ENCODE data around the gene MRPL16.
"Not testable (repeated sequence)": the region's sequence is repeated elsewhere in the genome, so short reads cannot be mapped to it uniquely, and the experiment has no call there.

The MRPL16 gene

DNA sequence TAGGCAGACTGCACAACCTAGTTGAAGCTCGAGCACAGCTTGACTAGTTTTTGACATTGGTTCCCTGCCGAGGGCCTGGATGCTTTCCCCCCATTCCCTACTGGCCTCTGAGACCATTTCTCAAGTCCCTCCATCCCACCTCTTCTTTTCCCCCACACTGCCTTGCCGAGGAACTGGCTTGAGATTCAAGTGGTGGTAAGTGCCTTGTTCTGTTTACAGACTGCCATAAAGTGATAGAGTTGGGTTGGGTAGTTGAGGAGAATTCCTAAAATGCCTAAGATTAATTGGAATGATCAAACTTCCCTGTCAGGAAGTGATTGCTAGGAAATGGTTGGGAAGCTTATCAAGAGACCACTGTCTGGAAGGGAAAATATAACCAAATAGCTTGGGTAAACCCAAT, 16.2 kb downstream of the MRPL16 start:
- Mint-ChIP-seq H3K27ac (no peak overlapping the region), H3K4me1 (ENCODE audit: low read depth) (no peaks in the 10 kb centered on the region), H3K4me3 (no peak overlapping the region), H3K36me3 (ENCODE audit: low read depth) (peaks cover 27% of the 10 kb centered on the region), H3K27me3 (no peaks in the 10 kb centered on the region), H3K9me3 (no peaks in the 10 kb centered on the region)
- DNase-seq: no peak

DNA sequence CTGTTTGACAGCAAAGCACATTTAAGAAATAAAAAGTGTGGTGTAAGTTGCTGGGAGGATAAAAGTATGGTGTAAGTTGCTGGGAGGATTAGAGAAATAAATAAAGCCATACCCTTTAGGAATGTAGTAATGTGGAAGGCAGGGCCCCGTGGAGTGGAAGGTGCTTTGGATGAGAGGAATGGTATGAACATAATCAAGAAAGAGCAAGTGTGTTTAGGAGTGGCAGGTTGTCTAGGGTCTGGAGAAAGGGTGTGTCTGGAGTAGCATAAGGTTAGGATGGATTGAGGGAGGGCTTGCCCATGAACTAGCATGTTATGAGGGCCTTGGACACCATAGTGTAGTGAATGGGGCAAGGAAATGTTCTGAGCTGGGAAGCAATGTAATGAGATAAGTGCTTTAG, 18.1 kb downstream of the MRPL16 start:
- H3K27me3 Mint-ChIP-seq: no peaks in the 10 kb centered on the region
- no peak overlapping the region for H3K4me3 Mint-ChIP-seq
- DNase-seq: no peak
- H3K27ac Mint-ChIP-seq: no peak overlapping the region
- H3K36me3 Mint-ChIP-seq (ENCODE audit: low read depth): peaks cover 39% of the 10 kb centered on the region
- no peaks in the 10 kb centered on the region for H3K4me1 Mint-ChIP-seq (ENCODE audit: low read depth)
- no peaks in the 10 kb centered on the region for H3K9me3 Mint-ChIP-seq

DNA sequence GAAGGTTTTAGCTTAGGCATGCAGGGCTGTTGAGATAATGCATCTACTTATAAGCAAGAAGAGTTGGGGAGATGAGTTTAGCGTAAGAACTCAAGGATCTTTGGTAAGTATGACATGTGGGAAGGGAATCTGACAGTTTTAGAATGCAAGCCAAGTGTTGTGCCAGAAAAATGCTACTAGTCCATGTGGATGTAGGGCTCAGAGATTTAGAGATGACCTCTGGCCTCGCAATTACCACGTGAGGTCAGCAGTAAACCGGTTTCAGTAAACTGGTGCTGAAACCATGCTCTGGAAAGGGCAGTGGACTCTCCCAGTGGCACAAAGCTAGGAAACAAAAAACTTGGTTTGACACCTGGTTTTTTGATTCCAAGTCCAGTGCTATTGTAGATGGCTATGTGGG, 18.9 kb downstream of the MRPL16 start:
- DNase-seq: no peak
- no peaks in the 10 kb centered on the region for H3K9me3 Mint-ChIP-seq
- peaks cover 39% of the 10 kb centered on the region for H3K36me3 Mint-ChIP-seq (ENCODE audit: low read depth)
- no peak overlapping the region for H3K27ac Mint-ChIP-seq
- H3K4me3 Mint-ChIP-seq: no peak overlapping the region
- no peaks in the 10 kb centered on the region for H3K4me1 Mint-ChIP-seq (ENCODE audit: low read depth)
- H3K27me3 Mint-ChIP-seq: no peaks in the 10 kb centered on the region

DNA sequence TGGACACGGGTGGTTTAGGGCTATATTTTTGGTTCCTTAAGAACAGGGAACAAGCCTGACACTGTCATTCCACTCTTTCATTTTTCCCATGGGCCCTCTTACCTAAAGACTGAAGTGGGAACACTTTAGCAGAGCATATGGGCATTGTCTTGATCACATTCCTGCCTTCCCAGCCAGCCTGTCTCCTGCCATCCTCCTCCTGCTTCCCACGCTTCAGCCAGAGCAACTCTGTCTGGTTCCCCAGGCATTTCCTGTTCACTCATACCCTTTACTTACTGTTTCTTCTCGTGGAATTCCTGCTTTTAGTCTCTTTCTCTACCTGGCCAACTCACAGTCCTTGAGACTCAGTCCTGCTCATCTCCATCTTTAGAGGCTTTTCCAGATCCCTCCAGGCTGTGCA, 22.8 kb downstream of the MRPL16 start:
- H3K36me3 Mint-ChIP-seq (ENCODE audit: low read depth): peaks cover 22% of the 10 kb centered on the region
- no peak overlapping the region for H3K4me3 Mint-ChIP-seq
- no peaks in the 10 kb centered on the region for H3K9me3 Mint-ChIP-seq
- no peaks in the 10 kb centered on the region for H3K27me3 Mint-ChIP-seq
- H3K27ac Mint-ChIP-seq: no peak overlapping the region
- no peak for DNase-seq
- H3K4me1 Mint-ChIP-seq (ENCODE audit: low read depth): peaks cover 12% of the 10 kb centered on the region

DNA sequence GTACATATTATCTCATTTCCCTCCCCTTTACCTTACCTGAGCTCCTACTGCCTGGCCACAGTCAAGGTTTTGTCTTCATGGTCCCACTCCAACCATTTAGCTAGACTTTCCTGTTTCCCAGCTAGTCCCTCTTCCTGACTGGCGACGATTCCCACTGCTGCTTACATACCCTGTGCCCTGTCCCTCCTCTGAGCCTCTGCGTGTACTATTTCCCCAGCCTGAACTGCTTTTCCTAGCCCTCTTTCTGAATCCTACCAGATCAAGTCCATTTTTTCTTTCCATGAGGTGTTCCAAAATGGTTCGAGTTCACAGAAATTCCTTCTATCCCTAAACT, 23.4 kb downstream of the MRPL16 start:
- Mint-ChIP-seq H3K27me3 (no peaks in the 10 kb centered on the region), H3K27ac (no peak overlapping the region), H3K4me3 (no peak overlapping the region), H3K36me3 (ENCODE audit: low read depth) (peaks cover 17% of the 10 kb centered on the region), H3K9me3 (no peaks in the 10 kb centered on the region), H3K4me1 (ENCODE audit: low read depth) (peaks cover 12% of the 10 kb centered on the region)
- no peak for DNase-seq

DNA sequence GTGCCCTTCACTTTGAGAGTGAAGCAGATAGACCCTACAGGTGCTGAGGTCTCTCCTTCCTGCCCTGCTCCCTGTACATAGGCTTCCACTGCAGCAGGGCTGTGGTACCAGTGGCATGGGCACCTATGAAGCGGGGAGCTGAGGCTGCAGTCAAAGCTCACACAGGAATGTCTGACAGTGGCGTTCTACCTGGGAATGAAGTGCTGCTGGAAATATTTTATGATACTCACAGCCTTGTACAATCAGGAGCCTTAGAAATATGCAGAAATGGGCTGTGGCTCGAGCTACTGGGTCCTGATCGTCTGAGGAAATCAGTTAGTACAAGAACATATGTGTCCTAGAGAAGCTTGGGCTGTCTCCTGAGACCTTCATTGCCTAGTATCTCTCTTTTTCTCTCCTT, 24.8 kb downstream of the MRPL16 start:
- DNase-seq: no peak
- H3K4me1 Mint-ChIP-seq (ENCODE audit: low read depth): peaks cover 12% of the 10 kb centered on the region
- no peak overlapping the region for H3K4me3 Mint-ChIP-seq
- no peaks in the 10 kb centered on the region for H3K9me3 Mint-ChIP-seq
- H3K27ac Mint-ChIP-seq: no peak overlapping the region
- peaks cover 17% of the 10 kb centered on the region for H3K36me3 Mint-ChIP-seq (ENCODE audit: low read depth)
- H3K27me3 Mint-ChIP-seq: no peaks in the 10 kb centered on the region

DNA sequence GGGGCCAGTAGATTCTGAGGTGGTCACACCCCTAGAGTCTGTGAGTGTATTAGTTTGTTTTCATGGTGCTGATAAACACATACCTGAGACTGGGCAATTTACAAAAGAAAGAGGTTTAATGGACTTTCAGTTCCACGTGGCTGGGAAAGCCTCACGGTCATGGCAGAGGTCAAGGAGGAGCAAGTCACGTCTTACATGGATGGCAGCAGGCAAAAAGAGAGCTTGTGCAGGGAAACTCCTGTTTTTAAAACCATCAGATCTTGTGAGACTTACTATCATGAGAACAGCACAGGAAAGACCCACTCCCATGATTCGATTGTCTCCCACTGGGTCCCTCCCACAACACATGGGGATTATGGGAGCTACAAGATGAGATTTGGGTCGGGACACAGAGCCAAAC, 26.1 kb downstream of the MRPL16 start:
- not testable (repeated sequence) for H3K27ac Mint-ChIP-seq, DNase-seq, H3K4me3 Mint-ChIP-seq, H3K27me3 Mint-ChIP-seq, H3K9me3 Mint-ChIP-seq
- Mint-ChIP-seq H3K4me1 (ENCODE audit: low read depth) (peaks cover 12% of the 10 kb centered on the region), H3K36me3 (ENCODE audit: low read depth) (peaks cover 12% of the 10 kb centered on the region)

- Mint-ChIP-seq H3K4me1 (ENCODE audit: low read depth) (peaks cover 12% of the 10 kb centered on the region), H3K36me3 (ENCODE audit: low read depth) (peaks cover 5% of the 10 kb centered on the region), H3K9me3 (no peaks in the 10 kb centered on the region), H3K4me3 (no peak overlapping the region), H3K27me3 (no peaks in the 10 kb centered on the region), H3K27ac (no peak overlapping the region)
- DNase-seq: no peak
Measured at GRCh38 chr11:59783632-59784090, 26.9 kb downstream of the MRPL16 start.

GRCh38 chr11:59782080-59782479, 28.5 kb downstream of the MRPL16 start:
- Mint-ChIP-seq H3K36me3 (ENCODE audit: low read depth) (no peaks in the 10 kb centered on the region), H3K27me3 (no peaks in the 10 kb centered on the region), H3K4me1 (ENCODE audit: low read depth) (peaks cover 14% of the 10 kb centered on the region), H3K4me3 (no peak overlapping the region), H3K9me3 (no peaks in the 10 kb centered on the region), H3K27ac (no peak overlapping the region)
- no peak for DNase-seq

DNA sequence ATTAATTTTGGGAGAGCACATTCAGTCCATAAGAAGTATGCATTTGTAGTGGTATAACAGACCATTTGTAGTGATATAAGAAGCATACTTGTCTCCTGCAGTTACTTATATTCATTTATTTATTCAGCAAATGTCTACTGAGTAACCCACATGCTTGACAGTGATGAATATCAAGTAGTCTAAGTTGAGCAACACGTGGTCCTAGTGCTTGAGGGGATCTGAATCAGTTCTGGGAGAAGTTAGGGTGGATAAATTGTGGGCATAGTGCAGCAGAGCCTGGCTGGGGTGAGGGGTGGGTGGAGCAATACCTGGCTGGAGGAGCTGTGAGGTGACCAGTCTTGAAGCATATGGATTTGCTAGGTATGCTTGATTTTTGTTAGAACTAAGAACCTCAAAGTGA, 31.1 kb downstream of the MRPL16 start:
- Mint-ChIP-seq H3K4me1 (ENCODE audit: low read depth) (peaks cover 30% of the 10 kb centered on the region), H3K27ac (no peak overlapping the region), H3K27me3 (no peaks in the 10 kb centered on the region), H3K9me3 (no peaks in the 10 kb centered on the region), H3K4me3 (no peak overlapping the region), H3K36me3 (ENCODE audit: low read depth) (peaks cover 4% of the 10 kb centered on the region)
- DNase-seq: no peak

- H3K4me3 Mint-ChIP-seq: no peak overlapping the region
- DNase-seq: no peak
- no peaks in the 10 kb centered on the region for H3K27me3 Mint-ChIP-seq
- peaks cover 23% of the 10 kb centered on the region for H3K4me1 Mint-ChIP-seq (ENCODE audit: low read depth)
- H3K36me3 Mint-ChIP-seq (ENCODE audit: low read depth): peaks cover 9% of the 10 kb centered on the region
- H3K9me3 Mint-ChIP-seq: no peaks in the 10 kb centered on the region
- no peak overlapping the region for H3K27ac Mint-ChIP-seq
Measured at GRCh38 chr11:59778122-59778521, 32.5 kb downstream of the MRPL16 start.

- peaks cover 31% of the 10 kb centered on the region for H3K4me1 Mint-ChIP-seq (ENCODE audit: low read depth)
Measured at GRCh38 chr11:59777104-59777503, 33.5 kb downstream of the MRPL16 start.

GRCh38 chr11:59776210-59777066, 34.1 kb downstream of the MRPL16 start:
- DNase-seq: no peak
- H3K36me3 Mint-ChIP-seq (ENCODE audit: low read depth): peaks cover 9% of the 10 kb centered on the region
- peaks cover 38% of the 10 kb centered on the region for H3K4me1 Mint-ChIP-seq (ENCODE audit: low read depth)
- no peak overlapping the region for H3K4me3 Mint-ChIP-seq
- H3K27me3 Mint-ChIP-seq: no peaks in the 10 kb centered on the region
- H3K27ac Mint-ChIP-seq: no peak overlapping the region
- H3K9me3 Mint-ChIP-seq: no peaks in the 10 kb centered on the region

More at GRCh38 chr11:59777104-59777503, 33.5 kb downstream of the MRPL16 start:
- no peak overlapping the region for H3K27ac Mint-ChIP-seq
- DNase-seq: no peak
- H3K4me3 Mint-ChIP-seq: no peak overlapping the region
- no peaks in the 10 kb centered on the region for H3K9me3 Mint-ChIP-seq
- H3K36me3 Mint-ChIP-seq (ENCODE audit: low read depth): peaks cover 9% of the 10 kb centered on the region
- H3K27me3 Mint-ChIP-seq: no peaks in the 10 kb centered on the region

GRCh38 chr11:59773083-59773440, 37.5 kb downstream of the MRPL16 start:
- Mint-ChIP-seq H3K36me3 (ENCODE audit: low read depth) (peaks cover 9% of the 10 kb centered on the region), H3K4me1 (ENCODE audit: low read depth) (peaks cover 44% of the 10 kb centered on the region), H3K4me3 (no peak overlapping the region), H3K27ac (no peak overlapping the region), H3K27me3 (no peaks in the 10 kb centered on the region), H3K9me3 (no peaks in the 10 kb centered on the region)
- no peak for DNase-seq

DNA sequence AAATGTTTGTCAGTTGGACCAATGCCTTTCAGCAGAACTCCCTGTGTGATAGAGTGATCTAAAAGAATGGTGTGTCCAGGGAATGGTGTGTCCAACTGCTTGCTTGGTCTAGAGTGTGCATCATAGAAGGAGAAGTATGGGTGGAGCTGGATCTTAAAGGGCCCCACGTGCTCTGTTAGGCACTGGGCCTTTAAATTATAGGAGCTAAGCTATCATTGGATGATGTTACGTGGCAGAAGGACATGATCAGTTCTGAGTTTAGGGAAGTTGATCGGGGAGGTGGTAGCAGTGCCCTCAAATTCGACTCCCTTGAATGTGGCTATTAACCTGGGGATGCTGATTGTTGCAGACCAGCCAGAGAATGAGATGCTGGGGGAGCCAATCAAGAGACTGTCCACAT, 39.0 kb downstream of the MRPL16 start:
- H3K27ac Mint-ChIP-seq: no peak overlapping the region

DNA sequence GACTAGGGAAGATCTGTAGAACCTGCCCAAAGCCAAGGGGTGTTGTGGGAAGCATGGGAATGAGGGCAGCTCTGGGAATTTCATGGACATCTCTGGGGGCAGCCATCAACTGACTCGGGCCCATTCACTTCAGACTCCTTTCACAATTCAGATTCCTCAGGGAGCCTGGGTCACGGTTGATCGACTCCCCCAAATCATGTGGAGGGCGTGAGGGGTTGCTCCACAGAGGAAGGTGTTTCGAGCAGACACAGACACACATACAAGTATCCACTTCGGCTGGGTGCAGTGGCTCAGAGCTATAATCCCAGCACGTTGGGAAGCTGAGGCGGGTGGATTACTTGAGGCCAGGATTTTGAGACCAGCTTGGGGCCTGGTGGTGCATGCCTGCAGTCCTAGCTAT, 39.7 kb downstream of the MRPL16 start:
- no peak overlapping the region for H3K4me3 Mint-ChIP-seq
- H3K9me3 Mint-ChIP-seq: no peaks in the 10 kb centered on the region
- H3K36me3 Mint-ChIP-seq (ENCODE audit: low read depth): peaks cover 9% of the 10 kb centered on the region
- peaks cover 32% of the 10 kb centered on the region for H3K4me1 Mint-ChIP-seq (ENCODE audit: low read depth)
- DNase-seq: no peak
- H3K27ac Mint-ChIP-seq: no peak overlapping the region
- H3K27me3 Mint-ChIP-seq: no peaks in the 10 kb centered on the region

More for the DNA sequence above, 39.0 kb downstream of the MRPL16 start:
- peaks cover 9% of the 10 kb centered on the region for H3K36me3 Mint-ChIP-seq (ENCODE audit: low read depth)
- no peak overlapping the region for H3K4me3 Mint-ChIP-seq
- peaks cover 37% of the 10 kb centered on the region for H3K4me1 Mint-ChIP-seq (ENCODE audit: low read depth)
- H3K9me3 Mint-ChIP-seq: no peaks in the 10 kb centered on the region
- no peak for DNase-seq
- H3K27me3 Mint-ChIP-seq: no peaks in the 10 kb centered on the region
